ENCODE measurements around the gene ENPP7. TPM values are rescaled to one million over a fixed set of nuclear protein-coding genes. Genes with fewer than 3 reads are reported as not detected.

ENPP7 gene
- 1 to 10 TPM; 2.9 to 6.5 (median 4.2) TPM for polyA plus RNA-seq (ENCODE audit: insufficient read length in 4 of 4)

- DNase-seq (ENCODE audit: low read depth in 4 of 4, low spot score in 3 of 4): no peak
Measured at GRCh38 chr17:79730769-79731483, at the start of gene ENPP7. ENPP7 (plus strand) TSS chr17:79730943; CDS start chr17:79731140, 197 bp downstream.

- no peak for DNase-seq (ENCODE audit: low read depth in 4 of 4, low spot score in 3 of 4)
Measured at GRCh38 chr17:79681101-79681621, 49.6 kb upstream of the ENPP7 start.

- DNase-seq (ENCODE audit: low read depth in 4 of 4, low spot score in 3 of 4): no peak
Measured at GRCh38 chr17:79681628-79682261, 49.0 kb upstream of the ENPP7 start.

- DNase-seq (ENCODE audit: low read depth in 4 of 4, low spot score in 3 of 4): no peak
Measured at GRCh38 chr17:79683365-79683764, 47.4 kb upstream of the ENPP7 start.

GRCh38 chr17:79684132-79684985 lies 46.4 kb upstream of the ENPP7 start:
- DNase-seq (ENCODE audit: low read depth in 4 of 4, low spot score in 3 of 4): no peak

- no peak for DNase-seq (ENCODE audit: low read depth in 4 of 4, low spot score in 3 of 4)
Measured at GRCh38 chr17:79685121-79685520, 45.6 kb upstream of the ENPP7 start.

- DNase-seq (ENCODE audit: low read depth in 4 of 4, low spot score in 3 of 4): no peak
Measured at GRCh38 chr17:79686476-79686875, 44.3 kb upstream of the ENPP7 start.

GRCh38 chr17:79690466-79690865 lies 40.3 kb upstream of the ENPP7 start:
- no peak for DNase-seq (ENCODE audit: low read depth in 4 of 4, low spot score in 3 of 4)

GRCh38 chr17:79690988-79691836 lies 39.5 kb upstream of the ENPP7 start:
- DNase-seq (ENCODE audit: low read depth in 4 of 4, low spot score in 3 of 4): no peak

GRCh38 chr17:79691931-79692330 lies 38.8 kb upstream of the ENPP7 start:
- DNase-seq (ENCODE audit: low read depth in 4 of 4, low spot score in 3 of 4): no peak

GRCh38 chr17:79693419-79693818 lies 37.3 kb upstream of the ENPP7 start:
- no peak for DNase-seq (ENCODE audit: low read depth in 4 of 4, low spot score in 3 of 4)

- DNase-seq (ENCODE audit: low read depth in 4 of 4, low spot score in 3 of 4): no peak
Measured at GRCh38 chr17:79695293-79695790, 35.4 kb upstream of the ENPP7 start.

GRCh38 chr17:79695797-79696609 lies 34.7 kb upstream of the ENPP7 start:
- peak in 3 of 4 donors; percentile 47 to 51 (median 49) for DNase-seq (ENCODE audit: low read depth in 4 of 4, low spot score in 3 of 4)

GRCh38 chr17:79696610-79696982 lies 34.1 kb upstream of the ENPP7 start:
- DNase-seq (ENCODE audit: low read depth in 4 of 4, low spot score in 3 of 4): no peak

- DNase-seq (ENCODE audit: low read depth in 4 of 4, low spot score in 3 of 4): no peak
Measured at GRCh38 chr17:79698146-79698846, 32.4 kb upstream of the ENPP7 start.

GRCh38 chr17:79699386-79700036 lies 31.2 kb upstream of the ENPP7 start:
- DNase-seq (ENCODE audit: low read depth in 4 of 4, low spot score in 3 of 4): no peak

GRCh38 chr17:79700592-79700991 lies 30.2 kb upstream of the ENPP7 start:
- DNase-seq (ENCODE audit: low read depth in 4 of 4, low spot score in 3 of 4): no peak

GRCh38 chr17:79702034-79702433 lies 28.7 kb upstream of the ENPP7 start:
- no peak for DNase-seq (ENCODE audit: low read depth in 4 of 4, low spot score in 3 of 4)

Measured in right renal pelvis (tissue), 4 donors.